ENCODE measurements around the gene IPO11.
A peak's percentile ranks its signal among the peaks of the same experiment; 100 is the strongest.
"Not testable (repeated sequence)": the region's sequence is repeated elsewhere in the genome, so short reads cannot be mapped to it uniquely, and the experiment has no call there.

The IPO11 gene

GRCh38 chr5:62547945-62548630 is 135.5 kb downstream of the IPO11 start:
- no peak overlapping the region for H3K4me3 ChIP-seq (ENCODE audit: low read depth, low read length)
- no peaks in the 10 kb centered on the region for H3K4me1 ChIP-seq (ENCODE audit: control insufficient read depth, insufficient read depth, low read length)
- H3K9me3 ChIP-seq (ENCODE audit: control insufficient read depth, insufficient read depth, low read depth, low read length), result no peaks in the 10 kb centered on the region
- H3K9ac ChIP-seq (ENCODE audit: low read length), result no peak overlapping the region
- H3K27ac ChIP-seq (ENCODE audit: low read depth, low read length), result no peak overlapping the region
- 0 out of 2 replicates have a peak, but pooled peaks cover 3% of the 10 kb centered on the region for H3K36me3 ChIP-seq (ENCODE audit: control insufficient read depth, insufficient read depth, low read length)
- no peaks in the 10 kb centered on the region for H3K27me3 ChIP-seq (ENCODE audit: control insufficient read depth, insufficient read depth, low read length)

- H3K9me3 ChIP-seq (ENCODE audit: control insufficient read depth, insufficient read depth, low read depth, low read length), result no peaks in the 10 kb centered on the region
- H3K4me1 ChIP-seq (ENCODE audit: control insufficient read depth, insufficient read depth, low read length), result no peaks in the 10 kb centered on the region
- H3K27me3 ChIP-seq (ENCODE audit: control insufficient read depth, insufficient read depth, low read length), result no peaks in the 10 kb centered on the region
- H3K4me3 ChIP-seq (ENCODE audit: low read depth, low read length), result no peak overlapping the region
- H3K27ac ChIP-seq (ENCODE audit: low read depth, low read length), result no peak overlapping the region
- no peak overlapping the region for H3K9ac ChIP-seq (ENCODE audit: low read length)
- 0 out of 2 replicates have a peak, but pooled peaks cover 6% of the 10 kb centered on the region for H3K36me3 ChIP-seq (ENCODE audit: control insufficient read depth, insufficient read depth, low read length)
These were observed 137.5 kb downstream of the IPO11 start for GRCh38 chr5:62550103-62550502.

GRCh38 chr5:62555930-62556329 is 143.4 kb downstream of the IPO11 start:
- Histone ChIP-seq H3K9me3 (ENCODE audit: control insufficient read depth, insufficient read depth, low read depth, low read length) (no peaks in the 10 kb centered on the region), H3K27ac (ENCODE audit: low read depth, low read length) (no peak overlapping the region), H3K27me3 (ENCODE audit: control insufficient read depth, insufficient read depth, low read length) (no peaks in the 10 kb centered on the region), H3K36me3 (ENCODE audit: control insufficient read depth, insufficient read depth, low read length) (0 out of 2 replicates have a peak, but pooled peaks cover 8% of the 10 kb centered on the region), H3K4me1 (ENCODE audit: control insufficient read depth, insufficient read depth, low read length) (no peaks in the 10 kb centered on the region), H3K9ac (ENCODE audit: low read length) (no peak overlapping the region), H3K4me3 (ENCODE audit: low read depth, low read length) (no peak overlapping the region)

GRCh38 chr5:62558941-62559340 is 146.4 kb downstream of the IPO11 start:
- 0 out of 2 replicates have a peak, but pooled peaks cover 8% of the 10 kb centered on the region for H3K36me3 ChIP-seq (ENCODE audit: control insufficient read depth, insufficient read depth, low read length)
- no peak overlapping the region for H3K27ac ChIP-seq (ENCODE audit: low read depth, low read length)
- H3K4me3 ChIP-seq (ENCODE audit: low read depth, low read length), result no peak overlapping the region
- no peak overlapping the region for H3K9ac ChIP-seq (ENCODE audit: low read length)
- no peaks in the 10 kb centered on the region for H3K27me3 ChIP-seq (ENCODE audit: control insufficient read depth, insufficient read depth, low read length)
- peaks cover 9% of the 10 kb centered on the region; the same call in 1 of the 2 replicates for H3K4me1 ChIP-seq (ENCODE audit: control insufficient read depth, insufficient read depth, low read length)
- no peaks in the 10 kb centered on the region for H3K9me3 ChIP-seq (ENCODE audit: control insufficient read depth, insufficient read depth, low read depth, low read length)

- Histone ChIP-seq H3K27me3 (ENCODE audit: control insufficient read depth, insufficient read depth, low read length) (no peaks in the 10 kb centered on the region), H3K4me1 (ENCODE audit: control insufficient read depth, insufficient read depth, low read length) (peaks cover 9% of the 10 kb centered on the region; the same call in 1 of the 2 replicates), H3K36me3 (ENCODE audit: control insufficient read depth, insufficient read depth, low read length) (peaks cover 8% of the 10 kb centered on the region; the same call in 1 of the 2 replicates), H3K27ac (ENCODE audit: low read depth, low read length) (no peak overlapping the region), H3K9me3 (ENCODE audit: control insufficient read depth, insufficient read depth, low read depth, low read length) (0 out of 2 replicates have a peak, but pooled peaks cover 2% of the 10 kb centered on the region), H3K4me3 (ENCODE audit: low read depth, low read length) (no peak overlapping the region), H3K9ac (ENCODE audit: low read length) (no peak overlapping the region)
These were observed 148.2 kb downstream of the IPO11 start for GRCh38 chr5:62560786-62561185.

GRCh38 chr5:62561896-62562295 is 149.3 kb downstream of the IPO11 start:
- H3K27ac ChIP-seq (ENCODE audit: low read depth, low read length), result no peak overlapping the region
- peaks cover 4% of the 10 kb centered on the region; the same call in 1 of the 2 replicates for H3K9me3 ChIP-seq (ENCODE audit: control insufficient read depth, insufficient read depth, low read depth, low read length)
- no peak overlapping the region for H3K4me3 ChIP-seq (ENCODE audit: low read depth, low read length)
- no peak overlapping the region for H3K9ac ChIP-seq (ENCODE audit: low read length)
- H3K36me3 ChIP-seq (ENCODE audit: control insufficient read depth, insufficient read depth, low read length), result peaks cover 10% of the 10 kb centered on the region; the same call in 1 of the 2 replicates
- H3K4me1 ChIP-seq (ENCODE audit: control insufficient read depth, insufficient read depth, low read length), result peaks cover 9% of the 10 kb centered on the region; the same call in 1 of the 2 replicates
- no peaks in the 10 kb centered on the region for H3K27me3 ChIP-seq (ENCODE audit: control insufficient read depth, insufficient read depth, low read length)

- no peaks in the 10 kb centered on the region for H3K27me3 ChIP-seq (ENCODE audit: control insufficient read depth, insufficient read depth, low read length)
- peaks cover 9% of the 10 kb centered on the region; the same call in 1 of the 2 replicates for H3K4me1 ChIP-seq (ENCODE audit: control insufficient read depth, insufficient read depth, low read length)
- no peak overlapping the region for H3K4me3 ChIP-seq (ENCODE audit: low read depth, low read length)
- H3K27ac ChIP-seq (ENCODE audit: low read depth, low read length), result no peak overlapping the region
- H3K9ac ChIP-seq (ENCODE audit: low read length), result no peak overlapping the region
- H3K36me3 ChIP-seq (ENCODE audit: control insufficient read depth, insufficient read depth, low read length), result peaks cover 12% of the 10 kb centered on the region; the same call in 1 of the 2 replicates
- H3K9me3 ChIP-seq (ENCODE audit: control insufficient read depth, insufficient read depth, low read depth, low read length), result peaks cover 9% of the 10 kb centered on the region; the same call in 1 of the 2 replicates
These were observed 150.3 kb downstream of the IPO11 start for GRCh38 chr5:62562867-62563266.

- no peak overlapping the region for H3K27ac ChIP-seq (ENCODE audit: low read depth, low read length)
- H3K4me1 ChIP-seq (ENCODE audit: control insufficient read depth, insufficient read depth, low read length), result peaks cover 14% of the 10 kb centered on the region
- no peak overlapping the region for H3K4me3 ChIP-seq (ENCODE audit: low read depth, low read length)
- no peaks in the 10 kb centered on the region for H3K27me3 ChIP-seq (ENCODE audit: control insufficient read depth, insufficient read depth, low read length)
- peaks cover 13% of the 10 kb centered on the region; the same call in 1 of the 2 replicates for H3K9me3 ChIP-seq (ENCODE audit: control insufficient read depth, insufficient read depth, low read depth, low read length)
- H3K9ac ChIP-seq (ENCODE audit: low read length), result no peak overlapping the region
- peaks cover 11% of the 10 kb centered on the region for H3K36me3 ChIP-seq (ENCODE audit: control insufficient read depth, insufficient read depth, low read length)
These were observed 151.5 kb downstream of the IPO11 start for GRCh38 chr5:62564101-62564500.

GRCh38 chr5:62565740-62566139 is 153.2 kb downstream of the IPO11 start:
- Histone ChIP-seq H3K4me1 (ENCODE audit: control insufficient read depth, insufficient read depth, low read length) (peaks cover 23% of the 10 kb centered on the region), H3K9me3 (ENCODE audit: control insufficient read depth, insufficient read depth, low read depth, low read length) (peaks cover 13% of the 10 kb centered on the region; the same call in 1 of the 2 replicates)
- not testable (repeated sequence) for H3K9ac ChIP-seq (ENCODE audit: low read length); H3K27me3 ChIP-seq (ENCODE audit: control insufficient read depth, insufficient read depth, low read length); H3K27ac ChIP-seq (ENCODE audit: low read depth, low read length); H3K36me3 ChIP-seq (ENCODE audit: control insufficient read depth, insufficient read depth, low read length); H3K4me3 ChIP-seq (ENCODE audit: low read depth, low read length)

- Histone ChIP-seq H3K9ac (ENCODE audit: low read length) (no peak overlapping the region), H3K4me3 (ENCODE audit: low read depth, low read length) (no peak overlapping the region), H3K36me3 (ENCODE audit: control insufficient read depth, insufficient read depth, low read length) (peaks cover 4% of the 10 kb centered on the region), H3K9me3 (ENCODE audit: control insufficient read depth, insufficient read depth, low read depth, low read length) (peaks cover 13% of the 10 kb centered on the region; the same call in 1 of the 2 replicates), H3K27me3 (ENCODE audit: control insufficient read depth, insufficient read depth, low read length) (no peaks in the 10 kb centered on the region), H3K4me1 (ENCODE audit: control insufficient read depth, insufficient read depth, low read length) (peaks cover 14% of the 10 kb centered on the region), H3K27ac (ENCODE audit: low read depth, low read length) (no peak overlapping the region)
These were observed 155.6 kb downstream of the IPO11 start for GRCh38 chr5:62568143-62568542.

GRCh38 chr5:62568800-62569432 is 156.4 kb downstream of the IPO11 start:
- peak overlapping the region; percentile 78 for H3K27ac ChIP-seq (ENCODE audit: low read depth, low read length)
- H3K27me3 ChIP-seq (ENCODE audit: control insufficient read depth, insufficient read depth, low read length), result no peaks in the 10 kb centered on the region
- H3K4me1 ChIP-seq (ENCODE audit: control insufficient read depth, insufficient read depth, low read length), result peaks cover 14% of the 10 kb centered on the region
- H3K9me3 ChIP-seq (ENCODE audit: control insufficient read depth, insufficient read depth, low read depth, low read length), result peaks cover 13% of the 10 kb centered on the region; the same call in 1 of the 2 replicates
- peak overlapping the region; percentile 61 for H3K9ac ChIP-seq (ENCODE audit: low read length)
- peaks cover 4% of the 10 kb centered on the region for H3K36me3 ChIP-seq (ENCODE audit: control insufficient read depth, insufficient read depth, low read length)
- no peak overlapping the region for H3K4me3 ChIP-seq (ENCODE audit: low read depth, low read length)
